NCI-H2107 (cell line): ENCODE results near the gene HOXC13.

Source experiments
- DNase-seq: peaks from one replicate; lab custom pipeline; 2025; lab: John Stamatoyannopoulos, UW

Gene HOXC13

DNA sequence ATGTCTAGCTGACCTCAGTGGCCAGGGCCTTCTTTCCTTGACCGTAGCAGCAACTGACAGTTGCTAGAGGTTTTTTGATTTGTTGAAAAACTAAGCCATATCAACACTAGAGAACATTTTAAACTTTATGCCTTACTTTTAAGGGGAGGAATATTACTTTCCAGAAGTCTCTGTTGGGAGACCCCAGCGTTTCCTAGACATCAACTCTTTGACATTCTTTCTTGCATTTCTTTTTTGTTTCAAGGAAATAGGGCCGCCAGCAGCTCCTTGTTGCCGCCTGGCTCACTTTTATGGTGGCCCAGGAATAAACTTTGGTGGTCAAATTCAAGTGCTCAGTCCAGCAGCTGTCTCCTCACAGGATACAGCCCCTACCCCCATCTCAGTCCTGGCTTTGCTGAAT lies 31.8 kb downstream of the HOXC13 start:
- no peak for DNase-seq

GRCh38 chr12:53971129-53971528 lies 32.5 kb downstream of the HOXC13 start:
- DNase-seq, result no peak

GRCh38 chr12:53971686-53972085 lies 33.1 kb downstream of the HOXC13 start:
- DNase-seq, result no peak

DNA sequence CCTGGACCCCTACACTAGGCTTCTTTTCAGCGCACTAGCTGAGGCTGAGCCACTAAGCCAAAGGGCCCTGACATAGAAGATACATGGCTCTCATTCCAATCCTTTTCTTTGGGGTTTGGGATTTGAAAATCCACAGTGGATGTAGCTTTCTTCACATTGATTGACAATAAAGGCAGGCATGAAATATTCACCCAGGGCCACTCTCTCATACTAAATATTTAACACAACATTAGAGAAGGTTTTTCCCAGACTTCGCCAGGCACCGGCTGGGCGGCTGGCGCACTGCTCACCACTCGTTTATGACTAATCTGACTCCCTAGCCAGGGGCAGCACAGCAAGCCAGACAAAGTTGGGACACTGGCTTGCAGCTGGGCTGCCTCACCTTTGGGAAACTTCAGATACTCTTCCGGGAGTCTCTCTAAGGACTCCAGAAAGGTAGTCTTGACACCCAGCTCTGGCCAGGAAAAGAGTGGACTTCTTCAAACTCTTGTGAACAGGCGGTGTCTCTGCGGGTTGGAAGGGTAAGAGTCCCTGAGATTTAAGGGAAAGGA lies 33.6 kb downstream of the HOXC13 start:
- DNase-seq, result no peak

- no peak for DNase-seq
Measured at GRCh38 chr12:53972722-53973235, 34.1 kb downstream of the HOXC13 start, which contains the start of gene HOXC11. Gene HOXC11 (plus strand): TSS chr12:53973126. CDS start chr12:53973242, 116 bp downstream.

- no peak for DNase-seq
Measured at GRCh38 chr12:53973236-53974042, 34.8 kb downstream of the HOXC13 start.

- DNase-seq, result no peak
Measured at GRCh38 chr12:53974084-53975063, 35.7 kb downstream of the HOXC13 start, which contains the start of gene HOTAIR. Gene HOTAIR (minus strand): TSS chr12:53974954.

GRCh38 chr12:53975064-53975471 lies 36.4 kb downstream of the HOXC13 start:
- no peak for DNase-seq

DNA sequence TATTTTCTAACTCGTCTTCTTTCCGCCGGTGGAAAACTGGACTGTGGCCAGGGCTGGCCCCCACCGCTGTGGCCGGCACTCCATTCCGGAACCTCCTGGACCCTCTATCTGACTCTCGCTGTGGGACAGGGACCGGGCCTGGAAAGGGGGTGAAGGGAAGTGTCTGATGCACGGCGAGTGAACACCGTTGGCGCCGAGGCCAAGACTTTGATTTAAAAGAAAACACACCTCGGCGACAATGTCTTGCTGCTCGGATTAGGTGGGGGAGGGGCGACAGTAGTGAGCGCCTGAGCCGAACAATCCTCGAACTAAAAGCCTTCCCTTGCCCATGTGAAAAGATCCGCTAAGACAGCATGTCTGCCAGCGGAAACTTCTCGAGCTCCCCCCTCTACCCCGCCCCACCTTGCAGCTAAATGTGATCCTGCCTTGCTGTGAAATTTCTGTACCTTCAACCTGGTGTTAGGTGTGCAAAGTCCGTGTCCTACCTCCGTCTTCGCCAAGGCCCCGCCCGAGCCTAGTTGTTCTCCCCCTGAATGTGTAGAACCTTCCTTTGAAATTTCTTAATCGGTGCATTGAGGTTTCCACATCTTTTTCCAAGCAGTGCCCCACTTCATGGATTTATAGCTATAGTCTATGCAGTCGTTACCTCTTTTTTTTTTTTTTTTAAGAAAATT lies 37.0 kb downstream of the HOXC13 start:
- DNase-seq, result no peak

GRCh38 chr12:53976172-53976822 lies 37.7 kb downstream of the HOXC13 start:
- DNase-seq, result no peak

DNA sequence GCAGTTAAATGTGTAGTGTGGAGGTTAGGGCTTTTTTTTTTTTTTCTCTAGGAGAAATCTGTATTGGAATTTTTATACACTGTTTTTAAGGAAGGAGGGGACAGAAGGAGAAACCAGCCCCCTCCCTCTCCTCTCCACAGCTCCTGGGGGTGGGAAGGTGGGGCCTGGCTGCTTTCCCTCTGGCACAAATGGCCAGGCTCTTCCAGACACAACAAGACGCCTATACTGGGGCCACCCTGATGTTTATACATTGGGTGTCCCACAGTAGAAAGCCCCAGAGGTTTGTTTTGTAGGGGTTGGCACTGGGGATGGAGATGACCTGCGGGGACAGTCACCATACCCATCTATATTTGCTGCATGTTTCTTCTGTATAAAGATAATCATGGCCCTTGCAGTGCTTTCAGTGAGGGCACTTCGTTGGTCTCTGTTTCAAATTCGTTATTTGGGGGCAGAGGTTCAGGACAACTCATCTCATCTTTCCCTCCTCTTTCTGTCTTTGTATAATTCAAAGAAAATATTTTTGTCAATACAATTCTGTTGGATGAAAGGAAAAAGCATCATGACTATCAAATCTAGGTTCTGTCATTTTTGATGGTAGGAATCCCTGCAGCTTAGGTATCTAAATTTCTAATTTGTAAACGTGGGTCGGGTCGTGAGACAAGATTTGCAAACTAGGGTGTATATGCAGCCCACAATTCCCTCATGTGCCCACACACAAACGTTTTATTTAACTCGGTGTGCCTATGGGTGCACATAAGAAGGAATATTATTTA lies 38.4 kb downstream of the HOXC13 start:
- DNase-seq, result no peak

- DNase-seq, result no peak
Measured at GRCh38 chr12:53977596-53978445, 39.2 kb downstream of the HOXC13 start.

- DNase-seq, result no peak
Measured at GRCh38 chr12:53978477-53979356, 40.1 kb downstream of the HOXC13 start.

- no peak for DNase-seq
Measured at GRCh38 chr12:53980104-53980801, 41.6 kb downstream of the HOXC13 start.

DNA sequence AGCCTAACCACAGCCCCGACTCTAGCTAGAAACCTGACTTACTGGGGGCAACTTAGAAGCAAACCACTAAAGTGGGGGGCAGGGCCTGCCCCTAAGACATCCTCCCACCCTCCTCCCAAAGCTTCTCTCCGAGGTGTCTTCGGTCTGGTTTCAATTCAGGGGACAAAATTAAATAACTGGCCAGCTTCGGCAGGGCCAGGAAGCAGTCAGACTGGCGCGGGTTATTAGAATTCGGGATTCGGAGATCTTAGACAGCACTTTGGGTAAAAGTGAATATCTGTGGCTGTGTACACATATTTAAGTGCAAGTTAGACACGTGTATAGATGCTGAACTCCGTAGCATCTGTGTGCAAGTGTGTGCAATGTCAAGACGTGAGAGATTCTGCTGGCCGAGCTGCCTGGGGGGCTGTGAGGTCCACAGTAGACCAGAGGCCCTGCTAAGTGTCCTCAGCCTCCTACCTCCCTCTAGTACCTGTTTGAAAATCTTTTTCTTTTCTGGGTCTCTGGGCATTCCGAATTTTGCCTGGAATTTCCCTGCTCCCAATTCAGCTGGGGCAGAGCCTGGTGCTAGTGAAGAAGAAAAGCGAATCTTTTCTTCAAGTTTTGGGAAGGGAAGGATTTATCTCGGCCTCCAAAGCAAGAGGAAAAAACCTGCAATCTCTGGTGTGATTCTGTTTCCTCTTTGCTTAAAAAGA lies 42.3 kb downstream of the HOXC13 start:
- DNase-seq, result no peak

DNA sequence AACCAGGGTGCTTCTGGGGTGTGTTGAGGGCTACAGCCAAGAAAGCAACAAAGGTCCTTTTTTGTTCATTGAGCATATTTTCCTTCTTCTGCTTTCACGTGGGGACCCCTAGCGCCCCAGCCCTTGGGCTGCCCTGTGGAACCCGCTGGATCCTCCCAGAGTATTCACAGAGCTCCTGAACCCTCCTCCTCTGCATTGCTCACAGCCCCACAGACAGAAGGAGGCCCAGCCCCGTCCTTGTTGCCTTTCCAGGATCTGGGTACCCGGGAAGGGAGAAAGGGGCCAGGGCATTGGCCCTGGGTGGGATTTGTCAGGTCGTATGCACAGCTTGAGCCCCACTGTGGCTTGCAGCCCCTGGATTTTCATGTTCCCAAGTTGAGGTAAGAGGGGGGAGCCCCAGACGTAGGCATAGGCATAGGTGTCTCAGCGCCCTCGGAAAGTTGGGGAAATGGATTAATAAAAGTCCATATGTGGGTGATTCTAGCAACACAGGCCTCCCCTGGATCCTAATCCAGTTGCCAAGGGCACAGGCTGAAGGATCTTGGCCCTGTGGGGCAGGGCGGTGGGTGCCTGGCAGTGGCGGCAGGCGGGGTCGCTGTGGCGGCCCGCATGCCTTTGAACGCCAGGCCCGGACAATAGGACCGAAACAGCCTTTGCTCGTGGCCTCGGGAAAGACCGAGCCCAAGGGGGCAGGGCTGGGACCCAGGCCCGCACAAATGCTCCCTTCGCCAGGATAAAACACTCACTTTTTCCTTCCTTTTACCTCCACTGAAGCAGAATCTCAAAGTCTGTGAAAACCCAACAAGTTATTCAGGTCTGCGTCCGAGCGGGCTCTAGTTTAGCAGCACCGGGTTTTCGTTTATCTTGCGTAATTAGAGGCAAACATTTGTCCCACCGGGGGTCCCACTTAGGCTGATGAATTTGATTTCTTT lies 43.3 kb downstream of the HOXC13 start:
- no peak for DNase-seq
